ENCODE measurements around the gene N4BP3.

GRCh38 chr5:178069909-178070308 lies 43.4 kb upstream of the N4BP3 start:
- TF ChIP-seq CTCF (IDR thresholded peaks at IDR 0.05): no peak
- no peak for TF ChIP-seq POLR2AphosphoS5 (IDR thresholded peaks at IDR 0.05)
- no peak for TF ChIP-seq EP300 (IDR thresholded peaks at IDR 0.05)
- no peak for TF ChIP-seq POLR2A (IDR thresholded peaks at IDR 0.05)
